PC-3 (cell line): ENCODE data around the gene BLCAP. TPM values are rescaled to one million over a fixed set of nuclear protein-coding genes. Genes with fewer than 3 reads are reported as not detected.
A peak's percentile ranks its signal among the peaks of the same experiment; 100 is the strongest.

ENCODE experiments used
- ATAC-seq: fragments of 200-7000 bp; cut with Tn5 transposase; 2 replicates; pipeline ENCODE4 v1.9.1; 2020; ENCODE audit warnings: mild to moderate bottlenecking, moderate library complexity
- BruUV-seq: library from RNA; stranded (reverse); fragments of 400-500 nt; replicated peaks from 2 replicates; lab custom pipeline; 2021; lab: Mats Ljungman, UMichigan
- CTCF ChIA-PET: fragments of 300-600 bp; sonication (Branson Sonifier 250); formaldehyde crosslinking; loops from one replicate; lab custom pipeline; 2022; ENCODE audit warnings: antibody characterized with exemption; lab: Charles Lee
- POLR2A ChIA-PET: fragments of 300-600 bp; sonication (Branson Sonifier 250); formaldehyde crosslinking; loops from one replicate; lab custom pipeline; 2022; ENCODE audit warnings: antibody characterized with exemption; ENCODE audit not compliant: unreplicated experiment; lab: Charles Lee
- DNase-seq: peaks from one replicate; pipeline ENCODE4 v3.0.0-alpha.2; 2015
- H2AFZ ChIP-seq: fragments of 300-600 bp; sonication (generic); 2 replicates; pipeline ENCODE4 v1.6.0; 2016; ENCODE audit warnings: antibody characterized with exemption, low read length
- H3F3A ChIP-seq: fragments of 300-600 bp; sonication (generic); one replicate; pipeline ENCODE4 v1.6.0; 2017; ENCODE audit warnings: antibody characterized with exemption, low read length, control low read depth, mild to moderate bottlenecking; ENCODE audit not compliant: unreplicated experiment
- H3K27ac ChIP-seq: fragments of 300-600 bp; sonication (generic); 2 replicates; pipeline ENCODE4 v1.5.1; 2016; ENCODE audit warnings: mild to moderate bottlenecking, low read length
- H3K27me3 ChIP-seq: fragments of 300-600 bp; sonication (generic); 2 replicates; pipeline ENCODE4 v1.6.1; 2016; ENCODE audit warnings: low read length, mixed read lengths
- H3K36me3 ChIP-seq: fragments of 300-600 bp; sonication (generic); 2 replicates; pipeline ENCODE4 v1.6.1; 2016; ENCODE audit warnings: low read depth, mixed run types, low read length, mixed read lengths
- H3K4me1 ChIP-seq: fragments of 300-600 bp; sonication (generic); 2 replicates; pipeline ENCODE4 v1.5.1; 2016; ENCODE audit warnings: low read length; ENCODE audit not compliant: insufficient read depth
- H3K4me2 ChIP-seq: fragments of 300-600 bp; sonication (generic); 2 replicates; pipeline ENCODE4 v1.6.0; 2016; ENCODE audit warnings: low read length
- H3K4me3 ChIP-seq: fragments of 300-600 bp; sonication (generic); 2 replicates; pipeline ENCODE4 v1.5.1; 2016; ENCODE audit warnings: mild to moderate bottlenecking, low read length, mixed read lengths
- H3K79me2 ChIP-seq: fragments of 300-600 bp; sonication (generic); 2 replicates; pipeline ENCODE4 v1.6.1; 2017; ENCODE audit warnings: low read length, mixed read lengths
- H3K9ac ChIP-seq: fragments of 300-600 bp; sonication (generic); 2 replicates; pipeline ENCODE4 v1.6.0; 2016; ENCODE audit warnings: mild to moderate bottlenecking, low read length
- H3K9me2 ChIP-seq: fragments of 300-600 bp; sonication (generic); replicated peaks from 2 replicates; pipeline ENCODE4 v1.6.1; 2016; ENCODE audit warnings: mixed run types, low read length, mixed read lengths
- H3K9me3 ChIP-seq: fragments of 300-600 bp; sonication (generic); 2 replicates; pipeline ENCODE4 v1.6.1; 2016; ENCODE audit warnings: low read length, mixed read lengths
- H4K20me1 ChIP-seq: fragments of 300-600 bp; sonication (generic); 2 replicates; pipeline ENCODE4 v1.6.1; 2016; ENCODE audit warnings: low read length, mixed read lengths
- CTCF ChIP-seq: fragments of 300-600 bp; sonication (generic); conservative IDR thresholded peaks from 2 replicates; pipeline ENCODE4 v1.5.1; 2017; ENCODE audit warnings: antibody characterized with exemption, low read depth, mild to moderate bottlenecking, low read length
- EZH2 ChIP-seq: fragments of 300-600 bp; sonication (generic); IDR thresholded peaks from one replicate; pipeline ENCODE4 v1.6.1; 2017; ENCODE audit warnings: antibody characterized with exemption, mild to moderate bottlenecking, low read length; ENCODE audit not compliant: unreplicated experiment
- EZH2phosphoT487 ChIP-seq: fragments of 300-600 bp; sonication (generic); IDR thresholded peaks from 2 replicates; pipeline ENCODE4 v1.6.1; 2018; ENCODE audit warnings: mild to moderate bottlenecking, antibody characterized with exemption, low read length, borderline replicate concordance
- intact Hi-C: fragments of 100-400 bp; cut with micrococcal nuclease; formaldehyde crosslinking; loops from 2 replicates; pipeline ENCODE4 v1.9.0; 2023
- total RNA-seq: library from RNA; depleted of rRNA; stranded (reverse); fragments of >200 nt; gene quantifications from 2 replicates; pipeline ENCODE4 v1.2.3, GENCODE V29; 2014

The BLCAP gene
- total RNA-seq, 1 experiment from 2014 or later: 100 TPM

GRCh38 chr20:37528446-37529213 is 954 bp upstream of the BLCAP start:
- Histone ChIP-seq H3K27ac (peak overlapping the region; percentile 81), H3K9me2 (no peaks in the 10 kb centered on the region), H3K9me3 (no peaks in the 10 kb centered on the region), H3K4me2 (peak overlapping the region; percentile 88), H3K27me3 (no peaks in the 10 kb centered on the region), H3K36me3 (no peaks in the 10 kb centered on the region), H3F3A (no peaks in the 10 kb centered on the region), H4K20me1 (peaks cover 30% of the 10 kb centered on the region), H3K79me2 (peaks cover 51% of the 10 kb centered on the region), H2AFZ (peak overlapping the region; percentile 66), H3K4me3 (peak overlapping the region; percentile 92), H3K9ac (peak overlapping the region; percentile 89), H3K4me1 (peaks cover 31% of the 10 kb centered on the region)
- DNase-seq: no peak
- BruUV-seq: TSS peak; percentile 84
- ATAC-seq: no peak
- TF ChIP-seq EZH2phosphoT487 (no peak), CTCF (no peak), EZH2 (no peak)
- POLR2A ChIA-PET: no interaction called here
- CTCF ChIA-PET: no interaction called here
- intact Hi-C loops: loop anchor here (5.0 kb wide), 1 partner anchor 121 kb away; no protein-coding TSS in a partner anchor

DNA sequence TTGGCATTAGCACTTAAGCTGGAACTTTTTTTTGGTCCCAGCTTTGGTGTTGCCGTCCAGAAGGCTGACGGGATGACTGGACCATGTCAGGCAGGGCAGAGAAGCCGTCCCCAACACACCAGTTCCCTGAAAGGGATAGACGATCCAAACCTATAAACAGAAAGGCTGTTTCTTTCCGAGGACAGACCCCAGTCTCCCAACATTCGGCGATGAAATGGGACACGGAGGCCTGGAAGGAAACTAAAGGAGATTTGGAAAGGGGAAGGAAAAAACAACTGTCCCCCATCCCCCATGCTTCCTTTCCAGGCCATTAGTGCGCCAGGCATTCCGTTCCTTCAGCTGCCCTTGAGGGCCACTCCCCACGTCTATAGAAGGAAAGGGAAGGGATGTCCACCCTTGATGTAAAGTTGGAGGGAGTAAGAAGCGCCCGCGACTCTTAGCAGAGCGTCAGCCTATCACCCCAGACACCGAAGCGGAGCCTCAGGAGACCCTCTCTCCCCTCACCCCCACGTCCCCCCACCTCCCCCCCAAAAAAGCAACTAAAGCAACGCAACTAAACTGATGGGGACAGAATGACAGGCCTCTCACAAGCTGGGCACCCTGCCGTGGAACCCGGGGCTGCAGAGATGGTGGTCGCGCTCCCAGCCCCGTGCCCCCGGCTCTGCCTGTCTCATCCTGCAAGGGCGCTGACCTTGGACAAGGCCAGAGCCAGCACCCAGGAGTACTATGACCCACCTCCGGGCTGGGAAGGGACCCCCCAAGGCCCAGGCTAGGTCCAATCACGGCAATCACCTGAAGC is 638 bp downstream of the BLCAP start:
- Histone ChIP-seq H3K36me3 (no peaks in the 10 kb centered on the region; the same call in 1 of the 2 replicates), H3K9me3 (no peaks in the 10 kb centered on the region), H3K9ac (peak overlapping the region; percentile 89), H3K27ac (peak overlapping the region; percentile 81), H3F3A (no peaks in the 10 kb centered on the region), H4K20me1 (peaks cover 40% of the 10 kb centered on the region), H3K9me2 (no peaks in the 10 kb centered on the region), H3K79me2 (peaks cover 66% of the 10 kb centered on the region), H3K4me3 (peak overlapping the region; percentile 92), H3K4me1 (peaks cover 31% of the 10 kb centered on the region), H3K27me3 (no peaks in the 10 kb centered on the region), H3K4me2 (peak overlapping the region; percentile 88), H2AFZ (peak overlapping the region; percentile 66)
- DNase-seq: peak; percentile 33
- CTCF ChIA-PET: no interaction called here
- TSS peak; percentile 65 for BruUV-seq
- POLR2A ChIA-PET: no interaction called here
- ATAC-seq: peak; percentile 28
- intact Hi-C loops: loop anchor here (5.0 kb wide), 1 partner anchor 120 kb away; no protein-coding TSS in a partner anchor
- TF ChIP-seq EZH2: no peak
- no peak for TF ChIP-seq EZH2phosphoT487
- TF ChIP-seq CTCF: no peak
